IMR-90 (cell line): Measurements from ENCODE around the gene MYO1D. TPM values are rescaled to one million over a fixed set of nuclear protein-coding genes. Genes with fewer than 3 reads are reported as not detected.

Experiments
- ATAC-seq: fragments of 200-7000 bp; cut with Tn5 transposase; 2 replicates; pipeline ENCODE4 v1.9.1; 2020; ENCODE audit warnings: low read depth, mild to moderate bottlenecking, moderate library complexity
- BruUV-seq: library from RNA; stranded (reverse); fragments of 400-500 nt; replicated peaks from 2 replicates; lab custom pipeline; 2021; lab: Mats Ljungman, UMichigan
- CTCF ChIA-PET: fragments of 300-600 bp; formaldehyde crosslinking; extraction: SDS; loops from one replicate; lab custom pipeline; 2021; ENCODE audit warnings: antibody characterized with exemption; lab: Yijun Ruan, JAX
- POLR2A ChIA-PET: fragments of 300-600 bp; sonication (Branson Sonifier 250); formaldehyde crosslinking; loops from one replicate; lab custom pipeline; 2022; ENCODE audit warnings: antibody characterized with exemption; ENCODE audit not compliant: unreplicated experiment; lab: Charles Lee
- DNase-seq: peaks from one replicate; pipeline ENCODE4 v3.0.0; 2013
- H2AFZ ChIP-seq: replicated peaks from 2 replicates; pipeline ENCODE3; 2013; ENCODE audit warnings: low read length, mild to moderate bottlenecking; ENCODE audit not compliant: poor library complexity
- H2AK5ac ChIP-seq: 2 replicates; pipeline ENCODE4 v1.6.1; 2013; ENCODE audit warnings: low read depth, low read length, inconsistent platforms
- H2AK9ac ChIP-seq: replicated peaks from 2 replicates; pipeline ENCODE3; 2013; ENCODE audit warnings: mild to moderate bottlenecking, low read depth, low read length, moderate library complexity; ENCODE audit not compliant: poor library complexity
- H2BK120ac ChIP-seq: 2 replicates; pipeline ENCODE4 v1.6.1; 2013; ENCODE audit warnings: low read depth, low read length, inconsistent platforms
- H2BK15ac ChIP-seq: 3 replicates; pipeline ENCODE4 v1.6.1; 2013; ENCODE audit warnings: low read depth, low read length, inconsistent platforms
- H2BK20ac ChIP-seq: 2 replicates; pipeline ENCODE4 v1.6.1; 2013; ENCODE audit warnings: low read depth, mild to moderate bottlenecking, inconsistent platforms, low read length, moderate library complexity
- H2BK5ac ChIP-seq: 2 replicates; pipeline ENCODE4 v1.6.1; 2013; ENCODE audit warnings: mild to moderate bottlenecking, low read depth, low read length, inconsistent platforms; ENCODE audit not compliant: poor library complexity, severe bottlenecking
- H3K14ac ChIP-seq: replicated peaks from 2 replicates; pipeline ENCODE4 v1.6.1; 2013; ENCODE audit warnings: low read depth, low read length, inconsistent platforms
- H3K18ac ChIP-seq: 2 replicates; pipeline ENCODE4 v1.6.1; 2013; ENCODE audit warnings: low read depth, low read length, control low read depth
- H3K23ac ChIP-seq: 2 replicates; pipeline ENCODE4 v1.6.1; 2013; ENCODE audit warnings: low read depth, low read length, inconsistent platforms
- H3K27ac ChIP-seq: 2 replicates; pipeline ENCODE4 v1.5.1; 2013; ENCODE audit warnings: mild to moderate bottlenecking, control low read depth, low read length; ENCODE audit not compliant: insufficient read depth
- H3K27me3 ChIP-seq: 2 replicates; pipeline ENCODE4 v1.6.1; 2013; ENCODE audit warnings: low read length; ENCODE audit not compliant: control insufficient read depth, insufficient read depth
- H3K36me3 ChIP-seq: 2 replicates; pipeline ENCODE4 v1.6.1; 2013; ENCODE audit warnings: low read length, mixed read lengths; ENCODE audit not compliant: control insufficient read depth, insufficient read depth
- H3K4ac ChIP-seq: 2 replicates; pipeline ENCODE4 v1.6.1; 2013; ENCODE audit warnings: low read depth, low read length, inconsistent platforms
- H3K4me1 ChIP-seq: 2 replicates; pipeline ENCODE4 v1.6.1; 2013; ENCODE audit warnings: low read length, mixed read lengths; ENCODE audit not compliant: control insufficient read depth, insufficient read depth
- H3K4me2 ChIP-seq: 2 replicates; pipeline ENCODE4 v1.6.1; 2013; ENCODE audit warnings: low read depth, mild to moderate bottlenecking, control low read depth, low read length, moderate library complexity
- H3K4me3 ChIP-seq: 2 replicates; pipeline ENCODE4 v1.5.1; 2013; ENCODE audit warnings: low read depth, mild to moderate bottlenecking, control low read depth, low read length, moderate library complexity; ENCODE audit not compliant: insufficient read depth
- H3K56ac ChIP-seq: 2 replicates; pipeline ENCODE4 v1.6.1; 2013; ENCODE audit warnings: low read length, inconsistent platforms; ENCODE audit not compliant: insufficient read depth; ENCODE audit errors: extremely low read depth
- H3K79me1 ChIP-seq, 2 experiments: 2 replicates each; pipeline ENCODE4 v1.6.1; 2013; ENCODE audit warnings: low read length in 2 of 2, inconsistent platforms in 1 of 2, low read depth in 1 of 2
- H3K9ac ChIP-seq: 2 replicates; pipeline ENCODE4 v1.6.1; 2013; ENCODE audit warnings: low read depth, low read length, control low read depth
- H3K9me1 ChIP-seq: 2 replicates; pipeline ENCODE4 v1.6.1; 2013; ENCODE audit warnings: low read length, inconsistent platforms; ENCODE audit not compliant: insufficient read depth
- H3K9me3 ChIP-seq: 2 replicates; pipeline ENCODE4 v1.6.1; 2013; ENCODE audit warnings: low read length; ENCODE audit not compliant: control insufficient read depth, insufficient read depth
- H4K20me1 ChIP-seq: 2 replicates; pipeline ENCODE4 v1.6.1; 2013; ENCODE audit warnings: low read length, inconsistent platforms; ENCODE audit not compliant: insufficient read depth
- H4K5ac ChIP-seq: 2 replicates; pipeline ENCODE4 v1.6.1; 2013; ENCODE audit warnings: mild to moderate bottlenecking, low read depth, low read length, control low read depth
- H4K8ac ChIP-seq, 2 experiments: 2 replicates each; pipeline ENCODE4 v1.6.1; 2013; ENCODE audit warnings: low read depth in 2 of 2, low read length in 2 of 2, control low read depth in 1 of 2, inconsistent platforms in 1 of 2
- H4K91ac ChIP-seq: 2 replicates; pipeline ENCODE4 v1.6.1; 2013; ENCODE audit warnings: low read depth, low read length, inconsistent platforms; ENCODE audit not compliant: insufficient read depth
- CEBPB ChIP-seq: IDR thresholded peaks from 2 replicates; pipeline ENCODE4 v1.6.1; 2012; ENCODE audit warnings: low read depth, low read length, improper control_type of control experiment
- MAFK ChIP-seq: IDR thresholded peaks from 2 replicates; pipeline ENCODE4 v1.6.1; 2012; ENCODE audit warnings: low read depth, low read length, improper control_type of control experiment
- WGBS, 2 experiments: methylation state at CpG; one replicate each; pipeline versions ENCODE4 v1.1.5 to v1.1.7; 2013; ENCODE audit warnings: missing lambda C conversion rate in 2 of 2; ENCODE audit not compliant: insufficient read length in 1 of 2; ENCODE audit errors: extremely low coverage in 2 of 2; 5-methylcytosine and 5-hydroxymethylcytosine counted together
- dilution Hi-C: fragments of 300-500 bp; cut with HindIII; formaldehyde crosslinking; loops from one replicate; pipeline ENCODE4 v1.14.3; 2018; ENCODE audit warnings: low sequenced_read_pairs; ENCODE audit not compliant: unreplicated experiment
- in situ Hi-C: fragments of 300-500 bp; cut with MboI; formaldehyde crosslinking; loops from 3 replicates; pipeline ENCODE4 v1.14.3; 2019; ENCODE audit warnings: low sequenced_read_pairs, inconsistent platforms, mixed read lengths
- intact Hi-C: fragments of 100-400 bp; cut with micrococcal nuclease; formaldehyde crosslinking; loops from 2 replicates; pipeline ENCODE4 v1.10.0; 2022
- polyA plus RNA-seq, 3 experiments: library from polyadenylated mRNA; depleted of rRNA; stranded (reverse); fragments of >200 nt; gene quantifications; 2 replicates each; pipeline ENCODE4 v1.2.3, GENCODE V29; 2012; ENCODE audit warnings: low replicate concordance in 1 of 3
- total RNA-seq: library from RNA; depleted of rRNA; stranded (reverse); fragments of >200 nt; gene quantifications from 2 replicates; pipeline ENCODE4 v1.2.3, GENCODE V29; 2012

The MYO1D gene
- total and polyA plus RNA-seq, 2 of the 4 experiments (the other 2 are of a cell fraction), result 0.63 to 0.90 TPM

DNA sequence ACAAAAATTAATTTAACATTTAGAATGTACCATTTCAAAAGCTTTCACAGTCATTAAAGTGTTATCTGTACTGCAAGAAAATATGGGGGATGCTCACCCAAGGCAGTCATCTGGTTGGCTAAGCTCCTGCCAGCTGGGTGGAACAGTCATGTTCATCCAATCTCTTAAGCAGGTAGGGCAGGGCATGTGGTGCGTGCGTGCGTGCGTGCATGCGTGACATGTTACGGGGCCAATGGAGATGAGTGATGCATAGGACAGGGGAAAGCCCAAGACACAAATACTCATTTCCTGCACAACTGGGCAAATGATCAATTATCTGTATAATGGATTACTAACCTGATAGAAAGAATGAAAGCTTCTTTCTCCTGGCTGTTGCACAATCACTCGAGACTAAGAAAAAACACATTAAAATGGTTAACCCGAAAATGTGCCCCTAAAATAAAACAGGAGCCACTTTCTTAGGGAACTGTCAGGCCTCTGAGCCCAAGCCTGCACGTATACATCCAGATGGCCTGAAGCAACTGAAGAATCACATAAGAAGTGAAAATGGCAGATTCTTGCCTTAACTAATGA lies 104.4 kb downstream of the MYO1D start:
- Histone ChIP-seq H2BK5ac (no peak overlapping the region), H3K9me3 (no peaks in the 10 kb centered on the region), H4K8ac (no peak overlapping the region), H4K5ac (no peak overlapping the region), H3K27me3 (no peaks in the 10 kb centered on the region), H3K4me2 (no peak overlapping the region), H2BK15ac (no peak overlapping the region), H2AK9ac (no peak overlapping the region), H3K4me3 (no peak overlapping the region), H3K4ac (no peak overlapping the region), H4K91ac (no peak overlapping the region), H3K14ac (no peak overlapping the region), H3K9me1 (no peaks in the 10 kb centered on the region), H2AFZ (no peak overlapping the region), H2BK20ac (no peak overlapping the region), H3K79me1 (no peaks in the 10 kb centered on the region), H2BK120ac (no peak overlapping the region), H2AK5ac (no peak overlapping the region), H4K20me1 (no peaks in the 10 kb centered on the region), H3K18ac (no peak overlapping the region), H3K27ac (no peak overlapping the region), H3K9ac (no peak overlapping the region), H3K36me3 (no peaks in the 10 kb centered on the region), H3K56ac (no peak overlapping the region), H3K23ac (no peak overlapping the region), H3K4me1 (no peaks in the 10 kb centered on the region)
- WGBS, 2 experiments, result 60% methylated on average over 2 of the region's 9 CpGs; no CpG with 5 or more reads in 1 of the 2 experiments
- no TSS peak for BruUV-seq
- no peak for TF ChIP-seq MAFK
- TF ChIP-seq CEBPB, result peak; percentile 55
- in situ Hi-C loops, result loop anchor here (25.0 kb wide), 2 partner anchors 110 to 285 kb away; partner anchors contain the start of gene CDK5R1
- POLR2A ChIA-PET, result no interaction called here
- dilution Hi-C loops, result no loop called here
- intact Hi-C loops, result no loop called here
- DNase-seq (no peak), ATAC-seq (no peak)
- CTCF ChIA-PET, result no interaction called here
